A673 (cell line): ENCODE data around the gene MRPL28.

Experiments
- CTCF ChIP-seq: fragments of 300-800, 200-600 bp; sonication (generic); conservative IDR thresholded peaks from 2 replicates; pipeline ENCODE4 v1.5.1; 2017; ENCODE audit warnings: low read depth, mild to moderate bottlenecking, antibody characterized with exemption, low read length, moderate library complexity, mixed read lengths
- EZH2 ChIP-seq: fragments of 200-600 bp; sonication (generic); IDR thresholded peaks from 2 replicates; pipeline ENCODE4 v1.6.1; 2017; ENCODE audit warnings: borderline replicate concordance, low read depth, mild to moderate bottlenecking, mixed read lengths, antibody characterized with exemption, low read length; ENCODE audit not compliant: poor library complexity, severe bottlenecking

GRCh38 chr16:414395-415169 is 44.2 kb upstream of the MRPL28 start:
- no peak for TF ChIP-seq CTCF
- TF ChIP-seq EZH2: no peak
